Daoy (cell line): Measurements from ENCODE around the gene SLC1A2. TPM values are rescaled to one million over a fixed set of nuclear protein-coding genes. Genes with fewer than 3 reads are reported as not detected.

Experiments
- DNase-seq: peaks from one replicate; pipeline ENCODE4 v3.0.0-alpha.2; 2015; ENCODE audit warnings: low read depth
- total RNA-seq: library from RNA; depleted of rRNA; stranded (reverse); fragments of >200 nt; shearing (Covaris generic); gene quantifications from 2 replicates; pipeline ENCODE4 v1.2.3, GENCODE V29; 2014

SLC1A2 gene
- total RNA-seq, 1 experiment from 2014 or later = 0.17 TPM

GRCh38 chr11:35326266-35326879 lies 93.0 kb downstream of the SLC1A2 start:
- DNase-seq = no peak

DNA sequence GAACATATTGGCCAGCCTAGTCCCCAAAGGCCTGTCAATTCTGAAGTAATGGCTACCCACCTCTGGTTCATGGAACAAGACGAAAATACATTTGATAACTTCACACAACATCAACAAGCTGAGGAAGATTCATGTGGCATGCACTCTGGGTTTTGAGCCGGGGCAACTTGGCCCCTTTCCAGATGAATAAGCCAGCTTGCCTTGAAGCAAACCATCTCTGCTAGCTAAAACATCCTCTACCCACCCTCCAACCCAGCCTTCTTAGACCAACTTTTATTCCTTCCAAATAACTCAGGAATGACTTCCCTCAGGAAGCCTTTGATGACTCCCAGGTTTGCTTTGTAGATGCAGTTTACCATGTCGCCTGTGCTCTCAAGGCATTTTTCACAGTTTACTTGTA lies 94.4 kb downstream of the SLC1A2 start:
- DNase-seq = peak; percentile 19

DNA sequence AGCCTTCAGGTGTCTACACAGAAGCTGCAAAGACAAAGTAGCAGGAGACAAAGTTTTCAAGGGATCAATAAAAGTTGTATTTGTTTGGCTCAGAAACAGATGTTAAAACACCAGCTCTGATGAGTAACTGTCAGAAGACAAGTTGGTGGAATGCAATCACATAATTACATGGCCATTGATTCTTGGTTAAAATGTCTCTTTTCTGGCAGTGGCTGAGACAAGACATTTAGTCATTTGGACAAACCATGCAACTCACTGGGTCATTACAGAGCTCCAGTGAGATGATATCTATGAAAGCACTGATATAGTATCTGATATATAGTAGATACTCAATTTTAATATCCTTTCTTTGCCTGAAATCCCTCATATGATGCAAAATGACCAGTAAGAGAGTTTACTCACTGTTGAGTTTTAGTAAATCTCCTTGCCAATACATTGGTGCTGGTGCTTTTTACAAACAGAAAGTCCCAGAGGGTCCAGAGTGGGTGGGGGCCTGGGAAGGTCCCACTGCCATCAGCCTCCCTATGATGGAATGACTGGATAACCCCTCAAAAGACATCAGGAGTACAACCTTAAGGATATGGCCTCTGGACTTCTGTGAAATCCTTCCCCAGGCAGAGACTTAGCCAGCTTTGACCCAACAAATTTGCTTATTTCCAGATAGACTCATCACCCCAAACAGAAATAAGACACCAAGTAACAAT lies 95.0 kb downstream of the SLC1A2 start:
- DNase-seq = no peak

DNA sequence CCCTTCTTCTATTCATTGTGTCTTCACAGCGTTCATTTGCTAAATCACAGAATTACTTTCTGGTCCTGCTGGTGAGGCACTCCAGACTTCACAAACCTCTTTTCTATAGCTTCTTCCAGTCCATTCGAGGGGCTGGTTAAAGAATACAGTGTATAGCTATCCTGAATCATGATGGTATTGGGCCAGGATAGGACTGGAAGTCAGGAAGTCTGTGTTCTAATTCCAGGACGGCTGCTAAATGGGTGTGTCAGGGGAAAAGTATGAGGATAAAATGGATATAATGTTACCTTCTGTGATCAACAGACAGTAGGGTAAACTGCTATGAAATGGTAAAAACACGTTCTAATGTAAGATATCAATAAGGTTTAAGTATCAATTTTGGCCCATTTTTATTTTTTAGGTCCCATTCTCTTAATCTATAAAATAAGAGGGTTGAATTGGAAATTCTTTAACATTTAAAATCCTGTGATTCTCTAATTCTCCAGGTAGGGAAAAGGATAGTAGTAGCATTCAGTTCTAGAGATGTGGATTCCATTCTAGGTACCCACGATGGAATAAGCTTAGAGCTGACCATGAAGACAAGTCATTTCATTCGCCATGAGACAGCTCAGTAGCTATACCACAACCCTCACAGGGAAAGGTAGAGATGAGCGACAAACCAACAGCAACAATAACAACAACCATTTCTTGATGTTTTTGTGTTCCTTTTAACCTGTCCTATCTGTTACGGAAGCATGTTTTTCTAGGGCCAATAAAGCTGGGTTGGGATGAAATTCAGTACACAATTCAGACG lies 96.1 kb downstream of the SLC1A2 start:
- DNase-seq = no peak

DNA sequence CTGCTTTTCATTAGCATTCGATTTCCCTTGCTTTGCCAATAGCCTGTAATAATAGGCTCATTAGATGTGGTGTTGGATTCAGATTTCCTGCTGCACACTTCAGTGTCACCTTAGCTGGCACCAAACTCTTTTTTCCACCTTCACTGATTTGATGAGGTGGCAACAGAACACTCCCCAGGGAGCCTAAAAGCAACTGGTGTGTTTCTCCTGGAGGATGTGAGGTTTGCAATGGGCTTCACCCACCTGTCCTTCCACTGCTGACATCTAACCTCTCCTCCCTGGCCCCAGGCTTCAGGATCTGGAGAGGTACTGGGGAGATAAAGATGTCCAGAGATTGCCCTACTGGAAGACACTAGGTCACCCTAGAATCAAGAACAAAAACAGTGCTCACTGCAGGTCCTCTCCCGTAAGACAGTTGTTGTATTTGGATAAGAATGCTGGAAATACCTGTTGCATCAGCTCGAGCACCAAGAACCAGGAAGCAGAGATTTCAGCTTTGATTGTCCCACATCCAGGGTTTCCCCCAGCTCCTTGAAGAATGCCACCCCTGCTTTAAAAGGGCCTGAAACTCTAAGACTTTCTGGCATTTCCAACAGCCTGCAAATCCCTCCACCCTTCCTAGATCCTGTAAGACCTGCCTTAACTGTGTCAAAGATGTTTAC lies 96.9 kb downstream of the SLC1A2 start:
- no peak for DNase-seq

- DNase-seq = no peak
Observed at GRCh38 chr11:35321532-35322317, 97.6 kb downstream of the SLC1A2 start.

DNA sequence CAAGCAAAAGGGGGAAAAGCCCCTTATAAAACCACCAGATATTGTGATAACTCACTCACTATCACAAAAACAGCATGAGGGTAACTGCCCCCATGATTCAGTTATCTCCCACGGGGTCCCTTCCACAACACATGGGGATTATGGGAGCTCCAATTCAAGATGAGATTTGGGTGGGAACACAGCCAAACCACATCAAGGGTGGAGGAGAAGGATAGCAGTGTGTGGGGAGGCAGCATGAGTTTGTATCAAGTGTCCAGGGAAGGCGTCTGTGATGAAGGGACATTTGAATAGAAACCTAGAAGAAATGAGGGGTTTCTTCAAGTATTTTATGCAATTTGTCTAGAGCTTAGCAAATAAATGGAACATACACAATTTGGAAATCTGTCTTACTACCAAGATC lies 98.2 kb downstream of the SLC1A2 start:
- DNase-seq = peak; percentile 27

DNA sequence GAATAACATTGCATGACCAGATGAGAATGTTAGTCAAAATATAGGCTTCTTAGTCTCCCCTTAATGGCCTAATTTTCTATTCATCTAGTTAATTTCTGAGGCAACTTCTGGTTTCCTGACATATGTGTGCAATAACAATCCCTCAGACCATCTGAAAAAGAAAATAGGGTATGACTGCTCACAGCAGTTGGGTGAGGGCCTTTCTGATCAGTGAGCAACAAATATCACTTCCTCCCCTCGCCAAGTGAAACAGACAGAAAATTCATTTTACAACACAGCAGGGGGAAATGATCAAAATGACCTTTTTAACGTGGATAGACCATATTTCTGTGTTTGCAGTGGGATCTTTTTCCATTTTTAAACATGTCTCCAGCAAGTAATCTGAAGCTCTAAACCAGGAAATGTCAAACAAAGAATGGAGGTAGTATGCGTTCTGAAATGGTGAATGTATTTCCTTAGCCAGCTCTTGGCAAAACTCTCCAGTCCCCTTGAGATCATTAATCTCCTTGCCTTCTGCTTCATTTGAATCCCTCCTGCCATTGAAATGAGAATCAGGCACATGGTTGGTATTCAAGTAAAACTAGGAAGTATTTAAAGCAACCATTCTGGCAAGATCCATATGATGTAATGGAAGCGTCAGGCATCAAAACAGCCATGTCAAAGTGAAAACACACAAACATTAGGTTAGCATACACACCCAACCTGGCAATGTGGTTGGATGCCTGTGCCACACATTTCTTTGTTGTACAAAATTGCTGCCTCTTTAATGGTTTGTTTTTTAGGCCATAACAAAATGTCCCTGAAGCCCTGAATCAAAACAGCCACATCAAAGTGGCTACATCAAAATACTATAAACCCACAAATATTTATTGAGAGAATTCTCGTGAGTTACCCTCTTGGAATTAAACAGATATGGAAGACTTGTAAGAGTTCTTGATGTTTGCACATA lies 100.1 kb downstream of the SLC1A2 start:
- DNase-seq = no peak

DNA sequence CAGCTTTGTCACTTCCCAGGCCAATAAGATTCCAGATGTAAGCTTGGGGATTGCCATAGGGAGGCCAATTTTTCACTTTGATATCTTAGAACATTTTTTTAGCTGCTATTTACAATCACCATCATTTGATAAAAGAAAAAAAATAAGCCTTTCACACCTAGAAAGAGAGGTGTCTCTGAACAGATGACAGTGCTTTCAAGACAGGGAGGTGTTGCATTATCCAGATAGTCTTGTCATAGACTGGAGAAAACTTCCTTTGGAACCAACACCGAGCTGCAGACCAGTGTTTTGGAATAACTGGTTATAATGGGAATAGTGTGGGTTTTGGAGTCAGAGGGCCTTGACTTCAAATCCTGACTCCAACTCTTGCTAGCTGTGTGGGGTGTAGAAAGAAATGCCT lies 101.0 kb downstream of the SLC1A2 start:
- no peak for DNase-seq

DNA sequence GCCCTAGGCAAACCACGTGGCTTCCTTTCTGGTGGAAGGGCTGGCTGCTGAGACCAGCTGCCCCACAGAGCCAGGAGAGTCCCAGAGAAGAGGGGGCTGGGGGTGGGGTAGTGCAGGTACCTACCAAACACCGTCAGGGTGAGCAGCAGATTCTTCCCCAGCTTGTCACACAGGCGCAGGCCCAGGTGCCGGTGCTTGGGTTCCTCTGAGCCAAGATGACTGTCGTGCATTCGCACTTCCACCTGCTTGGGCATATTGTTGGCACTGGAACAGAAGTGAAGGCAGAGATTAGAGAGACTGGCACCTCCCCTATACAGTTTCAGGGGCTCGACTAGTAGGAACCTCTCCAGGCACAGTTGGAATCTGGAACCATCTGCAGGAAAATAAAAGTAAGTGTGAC lies 102.1 kb downstream of the SLC1A2 start:
- DNase-seq = no peak

DNA sequence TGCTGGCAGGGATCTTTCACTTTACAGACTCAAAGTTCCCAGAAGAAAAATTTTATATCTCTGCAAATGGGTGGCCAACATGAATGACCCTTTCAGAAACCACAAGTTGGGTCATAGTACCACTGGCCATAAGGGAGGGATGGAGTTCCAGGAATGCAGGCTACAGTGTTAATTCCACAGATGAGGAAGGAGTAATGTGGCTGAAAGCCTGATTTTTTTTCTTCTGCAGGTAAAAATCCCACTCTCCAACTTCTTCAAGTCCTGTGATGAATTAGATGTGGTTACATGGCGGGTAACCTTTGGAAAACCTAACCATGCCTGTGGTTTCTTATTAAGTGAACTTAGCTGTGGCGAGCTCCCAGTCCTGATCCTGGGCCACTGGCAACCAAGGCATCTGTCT lies 103.2 kb downstream of the SLC1A2 start:
- DNase-seq = no peak

GRCh38 chr11:35313760-35314153 lies 105.6 kb downstream of the SLC1A2 start:
- DNase-seq = no peak

DNA sequence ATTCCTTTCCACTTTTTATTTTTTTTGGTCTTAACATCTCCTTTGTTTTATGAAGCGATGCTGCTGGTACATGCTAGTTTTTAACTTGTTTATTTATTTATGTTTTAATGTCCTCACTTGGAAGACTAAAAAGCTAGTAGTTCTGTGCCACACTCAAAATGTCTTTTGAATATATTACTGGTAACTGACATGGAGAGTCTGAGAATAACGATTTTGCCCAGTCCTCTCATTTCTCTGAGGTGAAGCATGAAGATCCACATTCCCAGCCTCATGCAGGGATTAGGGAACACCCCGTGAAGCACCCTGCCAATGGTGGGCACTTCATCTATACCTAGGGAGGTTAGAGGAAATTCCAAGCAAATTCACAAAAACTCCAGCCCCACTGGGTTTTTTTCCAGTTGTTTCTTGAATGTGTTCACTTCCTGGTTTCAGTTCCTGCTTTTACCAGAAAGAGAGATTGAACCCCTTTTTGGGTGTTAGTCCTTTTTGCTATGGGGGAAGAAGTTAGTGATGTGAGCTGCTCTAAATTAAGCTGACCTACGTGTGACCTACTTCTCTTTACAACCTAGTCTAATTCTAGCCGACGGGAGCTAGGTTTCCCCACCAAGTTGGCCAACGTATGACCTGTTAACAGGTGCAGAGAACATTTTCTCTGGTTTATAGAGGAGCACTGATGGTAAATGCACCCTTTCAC lies 106.1 kb downstream of the SLC1A2 start:
- DNase-seq = no peak

DNA sequence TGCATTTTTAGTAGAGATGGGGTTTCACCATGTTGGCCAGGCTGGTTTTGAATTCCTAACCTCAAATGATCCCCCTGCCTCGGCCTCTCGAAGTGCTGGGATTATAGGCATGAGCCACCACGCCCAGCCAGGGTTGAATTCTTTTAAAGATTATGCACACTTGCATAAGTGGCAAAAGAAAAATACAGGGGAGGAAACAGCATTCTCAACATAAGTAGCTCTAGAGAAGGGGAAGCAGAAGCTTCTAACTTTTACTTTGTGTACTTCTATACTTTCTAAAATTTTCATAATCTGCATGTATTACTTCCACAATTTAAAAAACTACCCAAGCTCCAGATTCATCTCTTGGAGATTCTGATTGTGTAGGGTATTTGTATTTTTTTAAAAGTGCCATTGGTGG lies 108.0 kb downstream of the SLC1A2 start:
- DNase-seq = no peak

GRCh38 chr11:35308157-35308556 lies 111.2 kb downstream of the SLC1A2 start:
- DNase-seq = no peak

GRCh38 chr11:35307221-35307621 lies 112.1 kb downstream of the SLC1A2 start:
- DNase-seq = no peak

DNA sequence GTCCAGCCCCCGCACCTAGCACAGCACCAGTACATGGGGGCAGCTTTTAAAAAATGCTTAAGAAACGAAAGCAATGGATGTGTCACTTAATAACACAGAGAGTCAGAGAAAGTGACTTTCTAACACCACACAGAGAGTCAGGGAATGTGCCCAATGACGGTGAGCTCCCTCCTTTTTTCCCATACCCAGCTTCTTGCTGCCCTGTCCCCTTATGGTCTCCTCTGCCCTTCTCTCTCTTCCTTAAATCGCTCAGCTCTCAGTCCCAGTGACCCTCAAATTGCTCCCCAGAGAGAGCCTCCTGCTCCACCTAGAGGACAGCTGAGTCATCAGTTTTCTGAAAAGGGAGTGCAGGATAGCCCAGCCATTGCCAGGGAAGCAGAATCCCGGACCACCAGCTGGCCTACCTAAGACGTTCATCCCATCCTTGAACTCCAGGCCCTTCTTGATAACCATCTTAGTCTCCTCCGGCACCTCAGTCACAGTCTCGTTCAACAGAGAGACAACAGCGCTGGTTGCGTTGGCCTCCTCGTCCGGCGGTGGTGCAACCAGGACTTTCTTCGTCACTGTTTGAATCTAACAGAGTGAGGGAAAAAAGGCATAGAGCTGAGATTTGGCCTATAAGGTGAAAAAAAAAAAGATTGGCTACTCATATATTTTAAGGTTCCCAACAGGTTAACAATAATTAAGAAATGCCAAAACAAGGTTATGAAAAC lies 113.5 kb downstream of the SLC1A2 start:
- DNase-seq = peak; percentile 37

- DNase-seq = no peak
Observed at GRCh38 chr11:35304900-35305460, 114.4 kb downstream of the SLC1A2 start.

- DNase-seq = peak; percentile 52
Observed at GRCh38 chr11:35304386-35304775, 115.0 kb downstream of the SLC1A2 start.
